H9 (cell line): ENCODE data around the gene TRIO. TPM values are rescaled to one million over a fixed set of nuclear protein-coding genes. Genes with fewer than 3 reads are reported as not detected.

Experiments used
- DNase-seq: peaks from one replicate; pipeline ENCODE4 v3.0.0-alpha.2; 2017
- H2AFZ ChIP-seq: one replicate; pipeline ENCODE4 v1.6.1; 2013; ENCODE audit warnings: mild to moderate bottlenecking, low read length, control low read depth, moderate library complexity
- H2AK5ac ChIP-seq: 2 replicates; pipeline ENCODE4 v1.6.1; 2013; ENCODE audit warnings: low read length, control low read depth, mixed read lengths; ENCODE audit not compliant: insufficient read length
- H2BK120ac ChIP-seq: one replicate; pipeline ENCODE4 v1.6.1; 2013; ENCODE audit warnings: low read depth, mild to moderate bottlenecking, low read length, control low read depth, inconsistent platforms; ENCODE audit not compliant: poor library complexity, severe bottlenecking
- H2BK12ac ChIP-seq: 2 replicates; pipeline ENCODE4 v1.6.1; 2013; ENCODE audit warnings: low read length, control low read depth, mixed read lengths, low read depth; ENCODE audit not compliant: insufficient read length
- H2BK15ac ChIP-seq: 2 replicates; pipeline ENCODE4 v1.6.1; 2013; ENCODE audit warnings: low read depth, low read length, control low read depth
- H2BK20ac ChIP-seq: one replicate; pipeline ENCODE4 v1.6.1; 2013; ENCODE audit warnings: low read depth, mild to moderate bottlenecking, low read length, control low read depth, inconsistent platforms; ENCODE audit not compliant: poor library complexity, severe bottlenecking
- H2BK5ac ChIP-seq: 2 replicates; pipeline ENCODE4 v1.6.1; 2013; ENCODE audit warnings: low read length, control low read depth, mixed read lengths; ENCODE audit not compliant: insufficient read length
- H3K14ac ChIP-seq: 2 replicates; pipeline ENCODE4 v1.6.1; 2013; ENCODE audit warnings: low read length, control low read depth; ENCODE audit not compliant: insufficient read depth
- H3K18ac ChIP-seq: 2 replicates; pipeline ENCODE4 v1.6.1; 2013; ENCODE audit warnings: low read depth, mild to moderate bottlenecking, mixed read lengths, low read length, control low read depth; ENCODE audit not compliant: insufficient read length
- H3K23ac ChIP-seq: 2 replicates; pipeline ENCODE4 v1.6.1; 2013; ENCODE audit warnings: low read length, control low read depth, mixed read lengths, low read depth; ENCODE audit not compliant: insufficient read length
- H3K23me2 ChIP-seq: 2 replicates; pipeline ENCODE4 v1.6.1; 2013; ENCODE audit warnings: low read depth, mild to moderate bottlenecking, mixed read lengths, low read length, control low read depth; ENCODE audit not compliant: insufficient read length, poor library complexity, severe bottlenecking
- H3K27ac ChIP-seq: 2 replicates; pipeline ENCODE4 v1.5.1; 2013; ENCODE audit warnings: low read length, control low read depth, mixed read lengths, low read depth; ENCODE audit not compliant: insufficient read length
- H3K27me3 ChIP-seq: 2 replicates; pipeline ENCODE4 v1.6.1; 2013; ENCODE audit warnings: low read length, control low read depth, inconsistent platforms; ENCODE audit not compliant: insufficient read depth
- H3K4ac ChIP-seq: 2 replicates; pipeline ENCODE4 v1.6.1; 2013; ENCODE audit warnings: low read depth, mild to moderate bottlenecking, control low read depth, inconsistent platforms, low read length, moderate library complexity
- H3K4me1 ChIP-seq: 2 replicates; pipeline ENCODE4 v1.6.1; 2013; ENCODE audit warnings: low read length, control low read depth, inconsistent platforms; ENCODE audit not compliant: insufficient read depth
- H3K4me2 ChIP-seq: 2 replicates; pipeline ENCODE4 v1.6.1; 2013; ENCODE audit warnings: low read length, control low read depth, mixed read lengths; ENCODE audit not compliant: insufficient read length, insufficient read depth
- H3K56ac ChIP-seq: 2 replicates; pipeline ENCODE4 v1.6.1; 2013; ENCODE audit warnings: low read depth, mild to moderate bottlenecking, mixed read lengths, low read length, control low read depth; ENCODE audit not compliant: insufficient read length
- H3K79me1 ChIP-seq: 2 replicates; pipeline ENCODE4 v1.6.1; 2013; ENCODE audit warnings: low read depth, mild to moderate bottlenecking, moderate library complexity, low read length, control low read depth, inconsistent platforms; ENCODE audit not compliant: insufficient read depth, poor library complexity, severe bottlenecking
- H3K79me2 ChIP-seq: 2 replicates; pipeline ENCODE4 v1.6.1; 2013; ENCODE audit warnings: low read length, control low read depth, inconsistent platforms; ENCODE audit not compliant: insufficient read depth
- H3K9ac ChIP-seq: 2 replicates; pipeline ENCODE4 v1.6.1; 2013; ENCODE audit warnings: low read length, control low read depth, mixed read lengths; ENCODE audit not compliant: insufficient read length; ENCODE audit errors: extremely low read depth
- H3K9me3 ChIP-seq: one replicate; pipeline ENCODE4 v1.6.1; 2013; ENCODE audit warnings: low read depth, low read length, inconsistent platforms; ENCODE audit not compliant: control insufficient read depth
- H3T11ph ChIP-seq: one replicate; pipeline ENCODE4 v1.6.1; 2013; ENCODE audit warnings: mild to moderate bottlenecking, low read length, control low read depth, inconsistent platforms
- H4K20me1 ChIP-seq: one replicate; pipeline ENCODE4 v1.6.1; 2013; ENCODE audit not compliant: control insufficient read depth, insufficient read length, insufficient read depth
- H4K5ac ChIP-seq: 2 replicates; pipeline ENCODE4 v1.6.1; 2013; ENCODE audit warnings: low read depth, mild to moderate bottlenecking, mixed read lengths, low read length, control low read depth; ENCODE audit not compliant: insufficient read length
- H4K8ac ChIP-seq: replicated peaks from 2 replicates; pipeline ENCODE4 v1.6.1; 2013; ENCODE audit warnings: low read length, control low read depth, mixed read lengths, low read depth; ENCODE audit not compliant: insufficient read length
- H4K91ac ChIP-seq: 2 replicates; pipeline ENCODE4 v1.6.1; 2013; ENCODE audit warnings: low read depth, mild to moderate bottlenecking, moderate library complexity, mixed read lengths, low read length, control low read depth; ENCODE audit not compliant: insufficient read length
- H3K27ac Mint-ChIP-seq, 3 experiments: 2 replicates in 2 of 3; 3 replicates in 1 of 3; pipeline ENCODE4 v1.8.0; 2020 to 2021; ENCODE audit warnings: mixed read lengths in 3 of 3, mild to moderate bottlenecking in 1 of 3, moderate library complexity in 1 of 3
- H3K27me3 Mint-ChIP-seq: 2 replicates; pipeline ENCODE4 v1.8.0; 2021; ENCODE audit warnings: low read depth, mild to moderate bottlenecking, moderate library complexity, mixed read lengths
- H3K36me3 Mint-ChIP-seq, 3 experiments: 2 replicates in 2 of 3; 3 replicates in 1 of 3; pipeline ENCODE4 v1.8.0; 2020 to 2021; ENCODE audit warnings: low read depth in 3 of 3, mixed read lengths in 3 of 3; ENCODE audit not compliant: insufficient read depth in 1 of 3
- H3K4me1 Mint-ChIP-seq, 2 experiments: 2 replicates each; pipeline ENCODE4 v1.8.0; 2020; ENCODE audit warnings: mixed read lengths in 2 of 2
- H3K4me3 Mint-ChIP-seq, 2 experiments: 2 replicates in 1 of 2; 3 replicates in 1 of 2; pipeline ENCODE4 v1.8.0; 2020 to 2021; ENCODE audit warnings: mild to moderate bottlenecking in 2 of 2, mixed read lengths in 2 of 2, moderate library complexity in 1 of 2
- H3K9me3 Mint-ChIP-seq, 2 experiments: 2 replicates in 1 of 2; 3 replicates in 1 of 2; pipeline ENCODE4 v1.8.0; 2020; ENCODE audit warnings: mild to moderate bottlenecking in 2 of 2, mixed read lengths in 2 of 2, moderate library complexity in 1 of 2
- CTCF ChIP-seq: fragments of 200-600 bp; sonication (generic); conservative IDR thresholded peaks from 3 replicates; pipeline ENCODE4 v1.8.0; 2021; ENCODE audit warnings: antibody characterized with exemption, mild to moderate bottlenecking
- WGBS: extraction: QIAGEN DNeasy Blood & Tissue Kit; methylation state at CpG from one replicate; pipeline ENCODE4 v1.1.7; 2013; ENCODE audit warnings: missing lambda C conversion rate, low lambda C conversion rate, mixed read lengths; ENCODE audit not compliant: insufficient read length; ENCODE audit errors: extremely low coverage; 5-methylcytosine and 5-hydroxymethylcytosine counted together
- total RNA-seq: library from RNA; stranded (reverse); gene quantifications from 2 replicates; pipeline ENCODE4 v1.2.1, GENCODE V29; 2021

Gene TRIO
- total RNA-seq, 1 experiment from 2014 or later: 87.8 TPM

- H3K27ac ChIP-seq: no peak overlapping the region
- H2BK120ac ChIP-seq: no peak overlapping the region
- H3K4ac ChIP-seq: no peak overlapping the region
- no peak overlapping the region for H2AFZ ChIP-seq
- H3K9me3 ChIP-seq: no peaks in the 10 kb centered on the region
- H4K91ac ChIP-seq: no peak overlapping the region
- H4K8ac ChIP-seq: no peak overlapping the region
- H3K9ac ChIP-seq: no peak overlapping the region
- H3K23ac ChIP-seq: no peak overlapping the region
- Mint-ChIP-seq H3K4me3 (no peak overlapping the region), H3K27ac (peak overlapping the region in 1 of 3 experiments; percentile 81; a peak in 2 of 7 replicates), H3K27me3 (no peaks in the 10 kb centered on the region), H3K9me3 (no peaks in the 10 kb centered on the region), H3K4me1 (peaks cover 53 to 58% of the 10 kb centered on the region in 2 experiments), H3K36me3 (no peaks in the 10 kb centered on the region)
- peaks cover 17% of the 10 kb centered on the region for H3K4me1 ChIP-seq
- H2BK15ac ChIP-seq: no peak overlapping the region
- H3K79me2 ChIP-seq: peaks cover 15% of the 10 kb centered on the region; the same call in 1 of the 2 replicates
- H3K56ac ChIP-seq: no peak overlapping the region
- H3K4me2 ChIP-seq: no peak overlapping the region
- H3K27me3 ChIP-seq: no peaks in the 10 kb centered on the region
- DNase-seq: no peak
- H2BK20ac ChIP-seq: no peak overlapping the region
- TF ChIP-seq CTCF: no peak
- H4K5ac ChIP-seq: no peak overlapping the region
- H3K18ac ChIP-seq: no peak overlapping the region
- H2BK5ac ChIP-seq: no peak overlapping the region
- H3K14ac ChIP-seq: no peak overlapping the region
- no peak overlapping the region for H2BK12ac ChIP-seq
- no peaks in the 10 kb centered on the region for H4K20me1 ChIP-seq
- H3K79me1 ChIP-seq: peaks cover 12% of the 10 kb centered on the region
- H2AK5ac ChIP-seq: no peak overlapping the region
- WGBS: no CpG with 5 or more reads among the region's 2 CpGs
- no peak overlapping the region for H3T11ph ChIP-seq
- no peaks in the 10 kb centered on the region for H3K23me2 ChIP-seq
These were observed 88.0 kb downstream of the TRIO start for GRCh38 chr5:14231156-14231555.
